Measurements from ENCODE around the gene GNB4. TPM values are rescaled to one million over a fixed set of nuclear protein-coding genes. Genes with fewer than 3 reads are reported as not detected.

GNB4 gene
- total RNA-seq, 2 experiments from 2014 or later = 0.41 to 0.56 TPM

GRCh38 chr3:179455954-179456353 lies 4.7 kb upstream of the GNB4 start:
- H3K27me3 Mint-ChIP-seq = peaks cover 65% of the 10 kb centered on the region
- no peak for ATAC-seq (ENCODE audit: poor library complexity)

GRCh38 chr3:179454887-179455286 lies 3.6 kb upstream of the GNB4 start:
- Mint-ChIP-seq H3K4me3 (no peak overlapping the region), H3K36me3 (ENCODE audit: low read depth) (no peaks in the 10 kb centered on the region), H3K27me3 (peaks cover 73% of the 10 kb centered on the region), H3K4me1 (ENCODE audit: low read depth) (peaks cover 17% of the 10 kb centered on the region), H3K27ac (no peak overlapping the region), H3K9me3 (no peaks in the 10 kb centered on the region)
- Histone ChIP-seq H3K27me3 (ENCODE audit: control insufficient read depth in 1 of 2, insufficient read depth in 2 of 2, low read length in 2 of 2) (peaks cover 19 to 20% of the 10 kb centered on the region in 2 experiments), H3K9me3 (ENCODE audit: control insufficient read depth in 1 of 2, insufficient read depth in 1 of 2, low read length in 2 of 2) (no peaks in the 10 kb centered on the region), H3K36me3 (ENCODE audit: insufficient read depth, low read length) (no peaks in the 10 kb centered on the region), H3K4me1 (ENCODE audit: insufficient read depth, low read length) (peaks cover 10% of the 10 kb centered on the region), H3K4me3 (ENCODE audit: low read length) (no peak overlapping the region), H3K27ac (ENCODE audit: low read depth in 1 of 2, low read length in 2 of 2) (no peak overlapping the region)
- intact Hi-C loops (cut with DNase I, micrococcal nuclease) = no loop called here
- CTCF ChIA-PET = no interaction called here
- ATAC-seq (ENCODE audit: poor library complexity) (no peak), DNase-seq (no peak)
- no peak for TF ChIP-seq CTCF (IDR thresholded peaks at IDR 0.05)
- POLR2A ChIA-PET = no interaction called here

More at GRCh38 chr3:179455954-179456353, 4.7 kb upstream of the GNB4 start:
- Histone ChIP-seq H3K27me3 (ENCODE audit: control insufficient read depth in 1 of 2, insufficient read depth in 2 of 2, low read length in 2 of 2) (peaks cover 9 to 12% of the 10 kb centered on the region in 2 experiments), H3K36me3 (ENCODE audit: insufficient read depth, low read length) (no peaks in the 10 kb centered on the region), H3K4me3 (ENCODE audit: low read length) (no peak overlapping the region), H3K9me3 (ENCODE audit: control insufficient read depth in 1 of 2, insufficient read depth in 1 of 2, low read length in 2 of 2) (no peaks in the 10 kb centered on the region), H3K27ac (ENCODE audit: low read depth in 1 of 2, low read length in 2 of 2) (no peak overlapping the region), H3K4me1 (ENCODE audit: insufficient read depth, low read length) (peaks cover 5% of the 10 kb centered on the region)
- Mint-ChIP-seq H3K4me1 (ENCODE audit: low read depth) (peaks cover 8% of the 10 kb centered on the region), H3K4me3 (no peak overlapping the region), H3K9me3 (no peaks in the 10 kb centered on the region), H3K36me3 (ENCODE audit: low read depth) (no peaks in the 10 kb centered on the region), H3K27ac (no peak overlapping the region)
- no peak for TF ChIP-seq CTCF (IDR thresholded peaks at IDR 0.05)
- ChIA-PET CTCF (no interaction called here), POLR2A (no interaction called here)
- DNase-seq = no peak
- intact Hi-C loops (cut with DNase I, micrococcal nuclease) = no loop called here

- POLR2A ChIA-PET = no interaction called here
- H3K27me3 Mint-ChIP-seq = peaks cover 77% of the 10 kb centered on the region
Measured at GRCh38 chr3:179453967-179454366, 2.7 kb upstream of the GNB4 start.

More at GRCh38 chr3:179453967-179454366, 2.7 kb upstream of the GNB4 start:
- Mint-ChIP-seq H3K4me3 (no peak overlapping the region), H3K27ac (no peak overlapping the region), H3K36me3 (ENCODE audit: low read depth) (no peaks in the 10 kb centered on the region), H3K4me1 (ENCODE audit: low read depth) (peaks cover 17% of the 10 kb centered on the region), H3K9me3 (no peaks in the 10 kb centered on the region)
- DNase-seq (no peak), ATAC-seq (ENCODE audit: poor library complexity) (no peak)
- CTCF ChIA-PET = no interaction called here
- no peak overlapping the region for H3K4me3 ChIP-seq (ENCODE audit: low read length)
- H3K27me3 ChIP-seq (ENCODE audit: control insufficient read depth in 1 of 2, insufficient read depth in 2 of 2, low read length in 2 of 2) = peaks cover 28 to 29% of the 10 kb centered on the region in 2 experiments
- intact Hi-C loops (cut with DNase I, micrococcal nuclease) = no loop called here
- H3K9me3 ChIP-seq (ENCODE audit: control insufficient read depth in 1 of 2, insufficient read depth in 1 of 2, low read length in 2 of 2) = no peaks in the 10 kb centered on the region
- no peak overlapping the region for H3K27ac ChIP-seq (ENCODE audit: low read depth in 1 of 2, low read length in 2 of 2)
- no peaks in the 10 kb centered on the region for H3K36me3 ChIP-seq (ENCODE audit: insufficient read depth, low read length)
- peaks cover 10% of the 10 kb centered on the region for H3K4me1 ChIP-seq (ENCODE audit: insufficient read depth, low read length)
- TF ChIP-seq CTCF (IDR thresholded peaks at IDR 0.05) = no peak
